ENCODE data around the gene RFT1.

DNA sequence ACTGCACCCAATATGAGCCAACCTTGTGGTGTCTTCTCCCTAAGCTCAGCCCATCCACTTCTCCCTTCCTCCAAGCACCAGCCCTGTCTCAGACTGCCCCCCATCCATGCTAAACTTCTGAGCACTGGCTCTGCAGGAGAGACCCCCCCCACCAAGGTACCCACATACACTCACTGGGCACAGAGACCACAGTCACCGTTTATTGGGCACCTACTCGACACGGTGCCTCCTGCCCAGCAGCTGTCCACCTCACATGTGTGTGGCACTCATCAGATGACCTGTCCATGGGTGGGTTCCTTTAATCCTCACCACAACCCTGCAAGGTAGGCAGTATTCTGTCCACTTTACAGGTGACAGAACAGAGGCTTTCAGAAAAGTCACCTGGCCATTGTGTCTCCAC lies 62.1 kb downstream of the RFT1 start:
- TF ChIP-seq, protein P1, sequence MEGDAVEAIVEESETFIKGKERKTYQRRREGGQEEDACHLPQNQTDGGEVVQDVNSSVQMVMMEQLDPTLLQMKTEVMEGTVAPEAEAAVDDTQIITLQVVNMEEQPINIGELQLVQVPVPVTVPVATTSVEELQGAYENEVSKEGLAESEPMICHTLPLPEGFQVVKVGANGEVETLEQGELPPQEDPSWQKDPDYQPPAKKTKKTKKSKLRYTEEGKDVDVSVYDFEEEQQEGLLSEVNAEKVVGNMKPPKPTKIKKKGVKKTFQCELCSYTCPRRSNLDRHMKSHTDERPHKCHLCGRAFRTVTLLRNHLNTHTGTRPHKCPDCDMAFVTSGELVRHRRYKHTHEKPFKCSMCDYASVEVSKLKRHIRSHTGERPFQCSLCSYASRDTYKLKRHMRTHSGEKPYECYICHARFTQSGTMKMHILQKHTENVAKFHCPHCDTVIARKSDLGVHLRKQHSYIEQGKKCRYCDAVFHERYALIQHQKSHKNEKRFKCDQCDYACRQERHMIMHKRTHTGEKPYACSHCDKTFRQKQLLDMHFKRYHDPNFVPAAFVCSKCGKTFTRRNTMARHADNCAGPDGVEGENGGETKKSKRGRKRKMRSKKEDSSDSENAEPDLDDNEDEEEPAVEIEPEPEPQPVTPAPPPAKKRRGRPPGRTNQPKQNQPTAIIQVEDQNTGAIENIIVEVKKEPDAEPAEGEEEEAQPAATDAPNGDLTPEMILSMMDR (IDR thresholded peaks at IDR 0.05), result no peak
- no peak for TF ChIP-seq POLR2A (IDR thresholded peaks at IDR 0.05)

Measured in lower leg skin (tissue), 3 donors.